Effector memory CD4-positive, alpha-beta T cell (primary cell): ENCODE results near the gene VSTM4.

Experiments
- DNase-seq, 3 donors: peaks; one replicate each; pipeline ENCODE4 v3.0.0-alpha.2; 2020
- H3K27ac ChIP-seq: 2 replicates; pipeline ENCODE4 v1.7.0; 2013; ENCODE audit warnings: mild to moderate bottlenecking, low read length, moderate library complexity; ENCODE audit not compliant: insufficient read depth, poor library complexity, severe bottlenecking
- H3K27me3 ChIP-seq: replicated peaks from 2 replicates; pipeline ENCODE4 v1.7.0; 2013; ENCODE audit warnings: mild to moderate bottlenecking, low read length; ENCODE audit not compliant: insufficient read depth, control insufficient read depth, poor library complexity, severe bottlenecking
- H3K36me3 ChIP-seq: 2 replicates; pipeline ENCODE4 v1.7.0; 2013; ENCODE audit warnings: mild to moderate bottlenecking, low read length, moderate library complexity; ENCODE audit not compliant: control insufficient read depth, insufficient read depth
- H3K4me1 ChIP-seq: 2 replicates; pipeline ENCODE4 v1.7.0; 2013; ENCODE audit warnings: low read length, mild to moderate bottlenecking; ENCODE audit not compliant: control insufficient read depth, insufficient read depth, poor library complexity, severe bottlenecking
- H3K4me3 ChIP-seq: 2 replicates; pipeline ENCODE4 v1.7.0; 2013; ENCODE audit warnings: low read length, low read depth, mild to moderate bottlenecking; ENCODE audit not compliant: insufficient read depth, poor library complexity, severe bottlenecking
- H3K9me3 ChIP-seq: 2 replicates; pipeline ENCODE4 v1.7.0; 2013; ENCODE audit warnings: mild to moderate bottlenecking, low read length, moderate library complexity; ENCODE audit not compliant: control insufficient read depth

The VSTM4 gene

DNA sequence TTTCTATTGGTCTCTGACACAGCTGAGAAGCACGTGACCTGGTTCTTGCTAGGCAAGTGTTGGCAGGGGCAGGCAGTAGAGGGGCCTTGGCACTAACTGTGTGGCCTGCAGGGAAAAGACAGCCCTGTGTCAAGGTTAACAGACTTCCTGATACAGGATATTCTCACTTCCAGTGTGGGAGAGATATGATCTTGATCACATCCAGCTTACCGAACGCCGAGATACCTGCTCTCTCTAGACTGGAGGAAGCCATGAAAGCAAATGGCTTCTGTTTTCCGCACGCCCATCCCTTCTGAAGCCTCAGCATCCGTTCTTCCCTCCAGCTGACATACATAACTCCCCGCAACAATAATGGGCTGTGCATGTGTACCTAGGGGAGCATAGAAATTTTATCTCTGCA lies 79.4 kb downstream of the VSTM4 start:
- DNase-seq = no peak

DNA sequence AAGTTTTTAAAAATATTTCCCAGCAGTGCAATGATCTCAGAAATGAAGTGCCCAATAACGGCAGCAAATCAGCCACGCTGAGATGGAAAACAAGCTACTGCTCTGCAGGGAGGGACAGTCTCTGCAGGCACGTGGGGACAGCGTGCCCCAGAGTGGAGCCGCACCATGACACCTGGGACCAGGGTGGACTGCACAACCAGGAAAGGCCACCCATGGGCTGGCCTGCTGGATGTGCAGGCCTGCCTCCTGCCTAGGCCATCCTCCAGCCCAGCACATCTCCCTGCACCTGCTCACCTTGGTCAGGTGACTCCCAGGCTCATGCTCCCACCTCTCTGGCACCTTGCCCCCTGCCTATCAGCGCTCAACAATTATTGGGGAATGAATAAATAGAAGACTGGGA lies 80.4 kb downstream of the VSTM4 start:
- no peak for DNase-seq
- no peaks in the 10 kb centered on the region for H3K36me3 ChIP-seq
- H3K27ac ChIP-seq = no peak overlapping the region
- no peaks in the 10 kb centered on the region for H3K27me3 ChIP-seq
- no peak overlapping the region for H3K4me3 ChIP-seq
- H3K9me3 ChIP-seq = no peaks in the 10 kb centered on the region
- H3K4me1 ChIP-seq = no peaks in the 10 kb centered on the region

More for the DNA sequence above, 79.4 kb downstream of the VSTM4 start:
- Histone ChIP-seq H3K27me3 (no peaks in the 10 kb centered on the region), H3K27ac (no peak overlapping the region), H3K4me3 (no peak overlapping the region), H3K9me3 (no peaks in the 10 kb centered on the region), H3K36me3 (no peaks in the 10 kb centered on the region), H3K4me1 (no peaks in the 10 kb centered on the region)

DNA sequence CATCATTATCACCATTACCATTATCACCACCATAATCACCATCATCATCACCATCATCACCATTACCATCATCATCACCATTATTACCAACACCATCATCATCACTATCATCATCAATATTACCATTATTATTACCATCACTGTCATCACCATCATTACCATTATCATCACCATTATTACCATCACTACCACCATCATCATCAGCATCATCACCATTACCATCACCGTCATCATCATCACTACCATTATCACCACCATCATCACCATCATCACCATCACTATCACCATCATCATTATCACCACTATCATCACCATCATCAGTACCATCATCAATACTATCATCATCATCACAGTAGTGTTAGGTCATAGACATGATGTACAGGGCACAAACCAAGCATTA lies 81.4 kb downstream of the VSTM4 start:
- H3K4me3 ChIP-seq = no peak overlapping the region
- no peaks in the 10 kb centered on the region for H3K9me3 ChIP-seq
- no peak for DNase-seq
- no peaks in the 10 kb centered on the region for H3K36me3 ChIP-seq
- no peak overlapping the region for H3K27ac ChIP-seq
- H3K4me1 ChIP-seq = no peaks in the 10 kb centered on the region
- no peaks in the 10 kb centered on the region for H3K27me3 ChIP-seq

DNA sequence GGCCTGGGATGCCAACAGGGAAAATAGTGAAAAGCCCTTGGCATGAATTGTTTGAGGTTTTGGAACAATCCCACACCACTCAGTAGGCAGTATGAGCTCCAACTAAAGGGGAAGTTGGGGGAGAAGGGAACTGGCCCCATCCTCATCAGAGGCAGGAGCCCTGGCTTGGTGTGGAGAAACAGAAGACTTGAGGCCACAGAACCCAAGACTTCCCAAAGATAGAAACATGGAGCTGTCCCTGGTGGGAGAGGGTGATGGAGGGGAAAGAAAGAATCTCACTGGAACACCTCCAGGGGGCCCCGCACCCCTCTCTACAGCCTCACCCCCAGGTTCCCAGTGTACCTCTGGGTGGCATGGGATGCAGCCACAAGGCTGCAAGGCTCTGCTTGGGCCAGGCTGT lies 85.7 kb downstream of the VSTM4 start:
- no peaks in the 10 kb centered on the region for H3K27me3 ChIP-seq
- H3K27ac ChIP-seq = no peak overlapping the region
- no peaks in the 10 kb centered on the region for H3K36me3 ChIP-seq
- no peaks in the 10 kb centered on the region for H3K9me3 ChIP-seq
- H3K4me1 ChIP-seq = no peaks in the 10 kb centered on the region
- DNase-seq = no peak
- no peak overlapping the region for H3K4me3 ChIP-seq

DNA sequence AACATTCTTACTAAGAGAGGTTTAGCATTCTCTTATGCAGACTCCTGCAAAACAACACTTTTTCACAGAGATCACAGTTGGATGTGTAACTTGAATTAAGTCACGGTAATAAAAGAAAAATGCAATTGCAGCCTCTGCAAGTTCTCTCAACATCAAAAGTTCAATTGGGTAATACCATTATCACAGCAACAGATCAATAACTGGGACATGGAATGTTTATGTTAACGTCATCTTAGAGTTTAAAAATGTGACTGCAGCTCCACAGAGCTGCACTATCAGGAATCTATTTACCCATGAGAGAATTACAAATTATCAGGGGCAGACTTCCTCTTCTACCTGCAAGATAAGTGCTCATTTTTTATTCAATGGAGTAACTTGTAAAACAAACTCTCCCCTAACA lies 86.7 kb downstream of the VSTM4 start:
- Histone ChIP-seq H3K36me3 (no peaks in the 10 kb centered on the region), H3K9me3 (no peaks in the 10 kb centered on the region), H3K27ac (no peak overlapping the region), H3K4me3 (no peak overlapping the region), H3K27me3 (no peaks in the 10 kb centered on the region), H3K4me1 (no peaks in the 10 kb centered on the region)
- no peak for DNase-seq

DNA sequence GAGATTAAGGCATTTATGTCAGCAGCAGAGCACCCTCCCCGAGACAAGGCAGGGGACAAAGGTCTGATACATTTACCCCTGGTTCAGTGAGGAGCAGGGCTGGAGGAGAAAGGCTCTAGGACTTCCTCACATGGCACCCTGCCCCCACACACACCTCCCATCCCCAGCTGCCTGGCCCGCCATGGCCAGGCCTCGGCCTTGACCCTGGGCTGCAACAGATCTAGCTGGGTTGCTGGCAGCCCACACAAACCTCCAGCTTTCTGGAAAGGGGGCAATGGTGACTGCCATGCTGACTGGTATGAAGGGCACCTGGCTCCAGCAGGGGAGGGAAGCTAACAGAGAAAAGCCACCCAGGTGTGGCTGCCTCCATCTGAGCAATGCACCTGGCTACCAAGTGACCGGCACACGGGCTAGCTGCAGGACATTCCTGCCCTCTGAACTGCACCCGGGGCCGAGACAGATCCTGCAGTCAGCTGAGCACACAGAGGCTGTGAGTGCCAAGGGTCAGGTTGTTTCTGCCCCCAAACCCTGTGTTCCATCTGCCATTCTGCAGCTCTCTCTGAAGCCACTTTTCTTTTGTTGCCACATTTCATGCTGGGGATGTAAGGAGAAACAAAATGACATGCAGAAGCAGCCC lies 89.9 kb downstream of the VSTM4 start:
- H3K4me3 ChIP-seq = no peak overlapping the region
- no peak overlapping the region for H3K27ac ChIP-seq

DNA sequence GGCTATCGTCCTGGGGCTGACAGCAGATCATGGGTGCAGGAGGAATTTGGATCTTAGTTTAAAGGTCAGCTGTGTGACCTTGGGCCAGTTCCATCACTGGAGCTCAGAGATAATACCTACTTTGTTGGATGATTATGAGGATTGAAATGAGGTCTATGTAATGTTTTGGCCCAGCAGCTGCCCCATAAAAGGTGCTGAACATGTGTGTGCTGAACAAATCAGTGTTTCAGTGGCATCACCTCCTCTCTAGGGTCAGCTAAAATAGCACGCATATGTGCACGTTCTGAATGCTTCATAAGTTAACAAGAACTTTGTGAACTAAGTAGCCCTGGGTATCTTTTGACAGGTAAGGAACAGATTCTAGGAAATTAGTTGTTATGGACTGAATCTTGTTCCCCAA lies 90.8 kb downstream of the VSTM4 start:
- no peak overlapping the region for H3K4me3 ChIP-seq
- H3K9me3 ChIP-seq = no peaks in the 10 kb centered on the region
- H3K4me1 ChIP-seq = no peaks in the 10 kb centered on the region
- H3K27me3 ChIP-seq = no peaks in the 10 kb centered on the region
- DNase-seq = no peak
- no peaks in the 10 kb centered on the region for H3K36me3 ChIP-seq
- H3K27ac ChIP-seq = no peak overlapping the region

More for the DNA sequence above, 89.9 kb downstream of the VSTM4 start:
- no peaks in the 10 kb centered on the region for H3K36me3 ChIP-seq
- no peaks in the 10 kb centered on the region for H3K9me3 ChIP-seq
- H3K27me3 ChIP-seq = no peaks in the 10 kb centered on the region
- H3K4me1 ChIP-seq = no peaks in the 10 kb centered on the region
- DNase-seq = no peak

DNA sequence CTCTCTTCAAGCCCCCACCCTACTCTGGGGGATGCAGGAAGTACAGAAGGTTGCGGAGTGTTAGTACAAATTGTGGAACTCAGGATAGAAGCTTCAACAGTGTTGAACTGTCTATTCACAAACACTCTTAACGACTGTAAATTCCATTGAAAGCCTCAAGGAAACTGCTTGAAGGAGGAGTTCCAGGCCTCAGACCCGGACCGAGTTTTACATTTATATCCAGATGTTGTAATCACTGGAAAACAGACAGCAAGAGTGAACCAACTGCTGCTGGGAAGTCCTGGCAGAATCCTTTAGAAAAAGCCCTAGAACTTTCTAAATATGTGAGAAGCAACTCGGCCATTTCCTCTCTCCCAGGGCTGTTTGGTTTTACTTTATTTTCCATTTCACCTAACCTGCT lies 91.6 kb downstream of the VSTM4 start:
- Histone ChIP-seq H3K27me3 (no peaks in the 10 kb centered on the region), H3K4me1 (no peaks in the 10 kb centered on the region), H3K4me3 (no peak overlapping the region), H3K36me3 (no peaks in the 10 kb centered on the region), H3K27ac (no peak overlapping the region), H3K9me3 (no peaks in the 10 kb centered on the region)
- no peak for DNase-seq

DNA sequence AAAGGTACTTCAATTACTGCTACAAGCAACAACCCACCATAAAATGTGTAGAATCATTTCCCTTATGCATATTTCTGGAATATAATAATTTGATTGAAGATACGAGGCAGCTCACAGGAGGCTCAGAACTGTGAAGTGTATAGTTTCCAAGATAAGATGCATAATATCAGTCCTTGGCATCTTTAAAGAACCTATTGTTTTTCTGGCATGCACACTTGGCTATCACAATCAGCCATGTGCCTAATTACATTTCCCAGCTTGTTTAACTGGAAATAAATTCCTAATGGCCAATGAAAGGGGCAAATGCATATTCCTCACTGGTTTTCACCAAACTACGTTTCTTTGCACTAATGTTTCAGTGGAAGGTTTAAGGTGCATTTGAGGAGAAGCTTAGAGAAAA lies 92.3 kb downstream of the VSTM4 start:
- Histone ChIP-seq H3K9me3 (no peaks in the 10 kb centered on the region), H3K4me3 (no peak overlapping the region), H3K36me3 (no peaks in the 10 kb centered on the region), H3K4me1 (no peaks in the 10 kb centered on the region), H3K27me3 (no peaks in the 10 kb centered on the region), H3K27ac (no peak overlapping the region)
- DNase-seq = no peak

DNA sequence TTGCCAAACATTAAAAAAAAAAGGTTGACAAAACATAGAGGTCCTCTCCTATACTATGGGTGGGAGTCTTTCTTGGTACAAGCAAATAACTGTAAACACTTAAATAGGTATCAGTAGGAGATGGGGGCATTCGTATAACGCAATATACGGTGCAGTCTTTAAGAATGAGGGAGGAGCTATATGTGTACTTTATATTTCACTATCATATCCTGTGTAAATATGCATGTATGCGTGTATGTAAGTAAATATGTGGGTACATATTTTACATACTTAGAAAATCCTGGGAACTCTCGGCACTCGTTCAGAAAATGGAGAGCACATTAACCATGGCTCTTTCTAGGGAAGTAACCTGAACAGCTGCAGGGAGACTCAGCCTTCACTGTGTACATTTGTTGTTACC lies 93.6 kb downstream of the VSTM4 start:
- no peaks in the 10 kb centered on the region for H3K27me3 ChIP-seq
- H3K4me1 ChIP-seq = no peaks in the 10 kb centered on the region
- no peak overlapping the region for H3K27ac ChIP-seq
- H3K9me3 ChIP-seq = no peaks in the 10 kb centered on the region
- no peak overlapping the region for H3K4me3 ChIP-seq
- no peak for DNase-seq
- no peaks in the 10 kb centered on the region for H3K36me3 ChIP-seq
